NCI-H748 treated with DMSO at 0.1 percent for 48 hours (cell line): ENCODE measurements around the gene PLXDC2.
"Not testable (repeated sequence)": the region's sequence is repeated elsewhere in the genome, so short reads cannot be mapped to it uniquely, and the experiment has no call there.

Experiments used
- DNase-seq: peaks from one replicate; lab custom pipeline; 2025; lab: John Stamatoyannopoulos, UW

Gene PLXDC2

GRCh38 chr10:19977097-19977521 lies 160.9 kb downstream of the PLXDC2 start:
- DNase-seq: no peak

DNA sequence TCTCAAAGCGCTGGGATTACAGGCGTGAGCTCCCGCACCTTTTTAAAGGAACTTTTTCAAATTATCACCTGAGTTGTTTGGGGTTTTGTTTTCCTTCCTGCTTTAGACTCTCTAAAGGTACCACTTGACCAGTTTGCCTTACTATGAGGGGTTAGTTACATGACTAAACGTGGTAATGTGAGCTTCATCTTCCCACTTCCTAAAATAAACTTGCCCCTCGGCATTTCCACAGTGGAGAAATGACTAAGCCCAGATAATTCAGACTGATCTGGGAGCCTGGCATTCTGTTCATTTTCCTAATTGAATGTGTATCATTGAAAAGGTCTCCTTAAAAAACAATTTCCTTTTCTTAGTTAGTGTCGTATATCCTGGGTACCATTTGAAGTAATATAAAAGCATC lies 163.4 kb downstream of the PLXDC2 start:
- no peak for DNase-seq

DNA sequence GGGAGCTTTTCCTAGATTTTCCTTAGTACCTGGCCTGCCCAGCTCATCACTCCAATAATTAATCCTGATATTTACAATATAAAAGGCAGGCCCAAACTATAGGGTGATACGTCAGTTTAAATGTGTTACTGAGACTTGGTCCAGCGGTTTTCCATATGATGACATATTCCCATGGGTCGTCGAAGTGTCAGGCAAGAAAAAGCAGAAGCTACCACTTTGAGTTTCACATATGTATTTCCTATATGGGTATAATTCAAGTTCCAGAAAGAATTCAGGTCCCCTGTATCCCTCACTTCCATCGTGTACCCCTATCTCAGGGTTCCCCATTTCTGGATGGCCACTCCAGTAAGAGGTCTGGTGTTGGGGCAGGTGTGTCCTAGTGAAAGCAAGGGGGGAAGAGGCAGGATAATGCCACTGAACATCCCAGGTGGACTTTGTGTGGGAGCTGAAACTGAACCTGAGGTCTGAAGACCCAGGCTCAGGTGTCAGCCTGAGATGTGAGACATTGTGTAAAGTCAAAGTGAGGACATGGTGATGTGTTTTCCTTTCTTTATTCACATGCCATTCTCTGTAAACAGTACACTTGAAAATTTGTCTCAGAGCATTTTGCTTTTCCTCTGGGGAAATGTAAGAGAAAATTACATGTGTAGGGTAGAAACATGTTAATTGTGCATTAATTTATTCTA lies 167.8 kb downstream of the PLXDC2 start:
- no peak for DNase-seq

DNA sequence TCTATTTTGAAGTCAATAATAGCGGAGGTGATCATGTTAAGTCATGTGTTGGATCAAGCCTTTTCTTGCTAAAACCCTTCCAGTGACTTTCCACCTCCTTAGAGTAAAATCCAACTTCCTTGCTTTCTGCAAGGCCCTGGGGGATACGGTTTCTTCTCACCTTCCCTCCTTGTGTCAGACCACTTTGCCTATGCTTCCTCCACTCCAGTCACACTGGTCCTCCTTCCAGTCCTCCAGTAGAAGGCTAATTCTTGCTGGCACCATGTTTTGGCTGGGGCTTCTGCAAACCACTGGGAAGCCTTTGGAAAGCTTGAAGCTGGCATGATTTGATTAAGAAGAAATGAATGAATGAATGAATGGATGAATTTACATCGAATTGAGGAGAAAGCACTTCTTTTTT lies 169.5 kb downstream of the PLXDC2 start:
- no peak for DNase-seq

DNA sequence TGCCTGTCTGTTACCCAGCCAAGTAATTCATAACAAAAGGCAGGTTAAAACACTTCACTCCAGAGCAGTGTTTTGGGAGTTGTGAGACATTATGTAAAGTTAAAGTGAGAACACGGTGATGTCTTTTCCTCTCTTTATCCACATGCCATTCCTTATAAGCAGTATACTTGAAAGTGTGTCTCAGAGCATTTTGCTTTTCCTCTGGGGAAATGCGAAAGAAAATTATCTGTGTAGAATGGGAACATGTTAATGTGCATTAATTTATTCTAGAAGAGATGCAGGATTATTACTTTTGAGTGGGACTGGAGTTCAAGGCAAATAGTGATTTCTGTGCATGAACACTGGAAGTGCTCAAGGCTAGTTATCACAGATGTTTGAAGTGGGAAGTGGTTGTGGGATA lies 170.4 kb downstream of the PLXDC2 start:
- no peak for DNase-seq

- no peak for DNase-seq
These were observed 171.7 kb downstream of the PLXDC2 start for GRCh38 chr10:19987931-19988330.

DNA sequence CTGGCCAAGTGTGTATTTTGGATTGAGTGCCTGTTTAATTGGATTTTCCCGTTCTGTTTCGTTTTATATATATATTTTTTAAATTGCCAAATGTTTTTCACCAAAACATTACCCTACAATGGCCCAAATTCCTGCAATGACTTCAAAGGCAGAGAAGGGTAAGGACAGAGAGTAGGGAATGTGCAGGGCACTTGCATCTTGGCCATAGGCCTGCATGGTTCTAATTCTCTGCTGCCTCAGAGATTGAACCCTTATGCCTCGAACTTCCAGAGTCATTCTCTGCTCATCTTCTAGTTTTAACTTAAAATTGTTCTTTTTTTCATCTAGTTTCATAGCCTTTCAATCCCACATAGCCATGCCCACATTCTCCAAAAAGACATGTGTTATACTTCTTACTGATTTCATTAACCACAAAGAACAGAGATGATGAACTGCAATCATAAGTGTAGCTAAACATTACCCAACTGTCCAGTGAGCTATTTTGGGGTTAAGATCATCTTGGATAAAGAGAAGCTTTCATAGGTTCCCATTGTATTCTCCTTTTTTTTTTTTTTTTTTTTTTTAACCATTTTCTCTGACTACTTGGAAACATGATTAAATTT lies 177.6 kb downstream of the PLXDC2 start:
- DNase-seq: no peak

DNA sequence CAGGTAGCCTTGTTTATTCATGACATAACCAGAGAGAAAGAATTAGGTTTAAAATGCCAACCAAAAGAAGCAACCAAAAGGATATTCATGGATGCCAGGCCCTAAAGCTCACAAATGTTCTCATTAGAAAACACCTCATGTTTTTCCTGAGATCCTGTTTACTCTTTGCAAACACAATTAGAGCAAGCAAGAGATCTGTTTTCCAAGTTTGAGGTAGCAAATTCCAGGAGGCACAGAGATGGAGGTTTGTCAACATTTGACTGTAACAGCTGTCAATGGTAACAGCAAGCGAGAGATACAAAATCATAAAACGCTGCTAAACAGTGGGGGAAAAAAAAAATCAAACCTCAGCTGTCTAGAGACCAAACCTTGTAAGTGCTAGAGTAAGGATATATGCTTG lies 182.2 kb downstream of the PLXDC2 start:
- DNase-seq: no peak

DNA sequence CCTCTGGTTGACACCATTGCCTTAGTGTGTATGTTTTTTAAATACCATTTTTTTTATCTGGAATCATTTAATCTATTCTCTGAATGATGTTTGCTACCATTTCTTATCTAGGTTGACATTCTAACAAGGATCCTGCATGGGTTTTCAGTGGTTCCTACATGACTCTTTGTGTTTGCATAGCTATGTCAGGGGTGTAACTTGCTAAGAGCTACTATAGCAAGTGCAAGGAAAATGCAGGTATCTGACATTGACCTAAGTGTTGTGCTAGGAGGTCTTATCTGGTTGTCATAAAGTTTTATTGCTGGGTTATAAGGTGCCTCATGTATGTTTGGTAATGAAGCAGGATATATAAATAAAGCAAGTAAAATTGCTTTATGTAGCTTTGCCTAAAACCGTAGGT lies 183.2 kb downstream of the PLXDC2 start:
- no peak for DNase-seq

DNA sequence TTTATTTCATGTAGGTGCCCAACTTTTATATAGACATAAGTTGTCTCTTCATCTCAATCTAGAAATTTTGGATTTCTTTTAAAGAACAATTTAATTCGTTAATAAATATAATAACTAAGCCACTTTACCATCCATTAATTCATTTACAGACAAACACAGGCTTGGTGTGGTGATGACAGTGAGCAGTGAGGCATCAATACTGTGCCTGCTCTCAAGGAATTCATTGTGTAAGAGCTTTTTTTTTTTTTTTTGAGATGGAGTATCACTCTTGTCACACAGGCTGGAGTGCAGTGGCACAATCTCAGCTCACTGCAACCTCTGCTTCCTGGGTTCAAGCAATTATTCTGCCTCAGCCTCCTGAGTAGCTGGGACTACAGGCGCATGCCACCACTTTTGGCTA lies 185.8 kb downstream of the PLXDC2 start:
- not testable (repeated sequence) for DNase-seq

DNA sequence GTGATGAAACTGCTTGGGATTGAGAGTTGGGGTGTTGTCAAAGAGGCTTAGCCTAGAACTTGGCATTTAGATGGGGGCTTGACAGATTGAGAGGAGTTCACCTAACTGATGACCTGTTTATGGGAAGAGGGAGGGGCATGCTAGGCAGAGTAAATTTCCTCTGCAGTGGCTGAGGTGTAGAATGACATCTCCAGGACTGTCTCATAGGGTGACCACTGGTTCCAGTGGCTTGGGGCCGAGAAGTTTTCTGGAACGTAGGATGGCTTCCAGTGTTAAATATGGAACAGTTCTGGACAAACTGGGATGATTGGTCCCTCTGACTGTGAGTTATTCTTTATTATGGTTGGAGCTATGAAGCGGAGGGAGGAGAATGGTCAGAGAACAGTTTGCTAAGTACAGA lies 186.4 kb downstream of the PLXDC2 start:
- DNase-seq: no peak

DNA sequence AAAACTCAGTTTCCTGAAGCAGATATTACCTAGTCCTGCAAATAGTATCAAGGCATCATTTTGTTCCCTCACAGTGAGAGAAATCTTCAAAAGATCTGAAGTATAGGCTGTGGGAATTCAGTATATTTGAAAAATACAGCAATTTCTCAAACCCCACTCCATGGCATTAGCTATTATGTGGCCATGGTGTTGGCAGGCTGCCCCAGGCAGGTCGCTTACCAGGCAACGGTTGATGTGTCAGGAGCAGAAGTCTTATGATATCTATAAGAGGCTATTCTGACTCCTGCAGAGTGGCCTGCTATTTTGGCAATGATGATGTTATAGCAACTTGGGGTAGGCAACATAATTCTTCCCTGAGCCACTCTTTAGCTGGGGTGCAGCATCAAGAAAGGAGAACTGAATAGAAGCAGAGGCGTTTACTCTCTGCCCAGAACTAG lies 187.9 kb downstream of the PLXDC2 start:
- no peak for DNase-seq

DNA sequence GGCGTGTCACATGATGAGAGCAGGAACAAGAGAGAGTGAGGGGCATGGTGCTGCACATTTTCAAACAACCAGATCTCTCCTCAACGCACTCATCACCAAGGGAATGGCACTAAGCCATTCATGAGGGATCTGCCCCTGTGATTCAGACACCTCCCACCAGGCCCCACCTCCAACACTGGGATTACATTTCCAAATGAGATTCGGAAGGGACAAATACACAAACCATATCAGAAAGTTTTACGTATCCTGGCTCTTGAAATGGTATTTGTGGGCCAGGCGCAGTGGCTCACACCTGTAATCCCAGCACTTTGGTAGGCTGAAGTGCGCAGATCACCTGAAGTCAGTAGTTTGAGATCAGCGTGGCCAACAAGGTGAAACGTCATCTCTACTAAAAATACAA lies 189.4 kb downstream of the PLXDC2 start:
- no peak for DNase-seq

- no peak for DNase-seq
These were observed 190.1 kb downstream of the PLXDC2 start for GRCh38 chr10:20006169-20006870.

- DNase-seq: no peak
These were observed 191.2 kb downstream of the PLXDC2 start for GRCh38 chr10:20007426-20007825.

DNA sequence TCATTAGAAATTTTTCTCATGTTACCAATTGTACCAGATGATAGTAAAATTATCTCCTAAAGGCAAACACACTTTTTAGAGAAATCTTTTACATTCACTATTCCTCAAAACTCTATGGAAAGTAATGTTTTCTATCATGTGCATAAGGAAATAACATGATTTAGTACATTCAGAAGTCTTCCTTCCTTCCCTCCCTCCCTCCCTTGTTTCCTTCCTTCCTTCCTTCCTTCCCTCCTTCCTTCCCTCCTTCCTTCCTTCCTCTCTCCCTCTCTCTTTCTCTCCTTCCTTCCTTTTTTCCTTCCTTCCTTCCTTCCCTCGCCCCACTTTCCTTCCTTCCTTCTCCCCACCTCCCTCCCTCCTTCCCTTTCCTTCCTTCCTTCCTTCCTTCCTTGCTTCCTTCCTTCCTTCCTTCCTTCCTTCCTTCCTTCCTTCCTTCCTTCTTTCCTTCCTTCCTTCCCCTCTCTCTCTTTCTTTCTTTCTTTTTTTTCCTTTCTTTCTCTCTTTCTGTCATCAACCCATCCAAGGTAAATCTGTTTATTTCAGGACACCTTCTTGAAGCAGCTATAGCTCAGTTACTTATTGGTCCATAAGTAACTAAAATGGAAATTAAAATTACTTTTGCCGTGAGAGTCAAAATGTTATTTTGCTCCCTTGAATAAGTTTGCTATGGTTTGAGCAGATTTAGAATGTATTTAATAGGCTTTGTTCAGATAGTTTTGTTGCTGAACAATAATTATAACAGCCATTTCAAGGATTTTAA lies 197.9 kb downstream of the PLXDC2 start:
- DNase-seq: no peak

- DNase-seq: no peak
These were observed 201.7 kb downstream of the PLXDC2 start for GRCh38 chr10:20017961-20018360.

- no peak for DNase-seq
These were observed 204.4 kb downstream of the PLXDC2 start for GRCh38 chr10:20020677-20021076.

DNA sequence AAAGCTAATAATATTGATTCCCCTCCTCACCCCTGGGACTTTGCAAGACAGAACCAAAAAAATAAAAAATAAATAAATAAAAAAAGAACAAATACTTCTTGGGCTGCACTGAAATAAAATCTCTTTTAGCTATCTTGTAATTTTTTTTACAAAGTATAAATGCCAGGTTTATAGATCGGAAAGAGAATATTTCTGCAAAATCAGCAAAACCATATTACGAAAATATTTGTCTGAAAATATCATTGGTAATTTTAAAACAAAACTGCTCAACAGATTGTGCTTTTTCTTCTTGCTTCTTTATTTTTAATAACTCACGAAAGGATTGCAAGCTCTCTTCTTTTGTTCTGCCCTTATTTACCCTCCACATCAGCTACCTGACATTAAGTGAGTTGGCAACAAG lies 213.3 kb downstream of the PLXDC2 start:
- no peak for DNase-seq

- no peak for DNase-seq
These were observed 217.2 kb downstream of the PLXDC2 start for GRCh38 chr10:20033476-20033875.

GRCh38 chr10:20034732-20035131 lies 218.5 kb downstream of the PLXDC2 start:
- DNase-seq: no peak

GRCh38 chr10:20040012-20040411 lies 223.8 kb downstream of the PLXDC2 start:
- DNase-seq: no peak

GRCh38 chr10:20041931-20042330 lies 225.7 kb downstream of the PLXDC2 start:
- no peak for DNase-seq
